GM12872 (cell line): ENCODE results near the gene PMEL.

Experiments
- TF ChIP-seq, protein P1 (sequence below): IDR thresholded peaks from 3 replicates; pipeline ENCODE4 v1.5.1; 2011; ENCODE audit warnings: low read depth, mild to moderate bottlenecking, low read length, moderate library complexity; ENCODE audit not compliant: insufficient read depth

PMEL gene

DNA sequence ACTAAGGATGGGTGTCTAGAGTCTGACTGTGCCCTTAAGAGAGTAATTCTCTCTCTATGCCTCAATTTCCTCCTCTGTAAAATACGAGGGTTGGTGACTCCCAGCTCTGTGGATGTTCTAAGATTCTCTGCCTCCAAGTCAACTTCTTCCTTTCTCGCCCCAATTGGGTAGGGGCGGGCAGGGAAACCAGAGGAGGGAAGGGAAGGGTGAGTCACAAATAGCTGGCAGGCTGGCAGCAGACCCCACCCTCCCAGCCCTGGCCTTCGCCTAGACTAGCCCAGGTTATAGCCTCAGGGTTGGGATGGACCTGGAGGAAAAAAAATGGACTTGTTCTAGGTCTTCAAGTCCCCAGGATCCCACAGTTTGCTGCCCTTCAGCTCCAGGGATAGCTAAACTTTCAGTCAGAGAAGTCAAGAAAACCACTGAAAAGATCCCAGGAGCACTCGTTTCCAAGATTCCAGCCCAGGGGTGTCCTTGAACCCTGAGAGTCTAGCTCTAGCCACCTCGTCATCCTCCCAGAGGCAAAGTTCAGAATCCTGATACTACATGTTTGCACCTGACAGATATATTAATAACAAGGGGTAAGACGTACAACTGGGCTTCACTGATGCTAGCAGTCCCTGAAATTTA lies 32.6 kb downstream of the PMEL start:
- TF ChIP-seq, protein P1, sequence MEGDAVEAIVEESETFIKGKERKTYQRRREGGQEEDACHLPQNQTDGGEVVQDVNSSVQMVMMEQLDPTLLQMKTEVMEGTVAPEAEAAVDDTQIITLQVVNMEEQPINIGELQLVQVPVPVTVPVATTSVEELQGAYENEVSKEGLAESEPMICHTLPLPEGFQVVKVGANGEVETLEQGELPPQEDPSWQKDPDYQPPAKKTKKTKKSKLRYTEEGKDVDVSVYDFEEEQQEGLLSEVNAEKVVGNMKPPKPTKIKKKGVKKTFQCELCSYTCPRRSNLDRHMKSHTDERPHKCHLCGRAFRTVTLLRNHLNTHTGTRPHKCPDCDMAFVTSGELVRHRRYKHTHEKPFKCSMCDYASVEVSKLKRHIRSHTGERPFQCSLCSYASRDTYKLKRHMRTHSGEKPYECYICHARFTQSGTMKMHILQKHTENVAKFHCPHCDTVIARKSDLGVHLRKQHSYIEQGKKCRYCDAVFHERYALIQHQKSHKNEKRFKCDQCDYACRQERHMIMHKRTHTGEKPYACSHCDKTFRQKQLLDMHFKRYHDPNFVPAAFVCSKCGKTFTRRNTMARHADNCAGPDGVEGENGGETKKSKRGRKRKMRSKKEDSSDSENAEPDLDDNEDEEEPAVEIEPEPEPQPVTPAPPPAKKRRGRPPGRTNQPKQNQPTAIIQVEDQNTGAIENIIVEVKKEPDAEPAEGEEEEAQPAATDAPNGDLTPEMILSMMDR: no peak

DNA sequence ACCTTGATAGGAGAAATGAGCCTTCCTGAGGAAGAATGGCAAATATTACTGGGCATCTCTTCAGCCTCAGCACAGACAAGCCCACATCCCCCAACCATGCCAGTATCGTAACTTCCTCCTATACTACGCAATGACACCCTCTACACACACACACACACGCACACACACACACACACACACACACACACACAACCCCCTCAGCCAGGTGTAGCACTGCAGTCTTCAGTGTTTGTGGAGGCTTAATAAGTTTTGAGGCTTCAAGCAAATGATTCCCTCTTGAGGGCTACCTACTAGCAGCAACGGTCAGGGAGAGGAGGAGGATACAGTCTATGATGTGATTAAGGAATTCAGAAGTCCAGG lies 33.3 kb downstream of the PMEL start:
- TF ChIP-seq, protein P1: no peak

DNA sequence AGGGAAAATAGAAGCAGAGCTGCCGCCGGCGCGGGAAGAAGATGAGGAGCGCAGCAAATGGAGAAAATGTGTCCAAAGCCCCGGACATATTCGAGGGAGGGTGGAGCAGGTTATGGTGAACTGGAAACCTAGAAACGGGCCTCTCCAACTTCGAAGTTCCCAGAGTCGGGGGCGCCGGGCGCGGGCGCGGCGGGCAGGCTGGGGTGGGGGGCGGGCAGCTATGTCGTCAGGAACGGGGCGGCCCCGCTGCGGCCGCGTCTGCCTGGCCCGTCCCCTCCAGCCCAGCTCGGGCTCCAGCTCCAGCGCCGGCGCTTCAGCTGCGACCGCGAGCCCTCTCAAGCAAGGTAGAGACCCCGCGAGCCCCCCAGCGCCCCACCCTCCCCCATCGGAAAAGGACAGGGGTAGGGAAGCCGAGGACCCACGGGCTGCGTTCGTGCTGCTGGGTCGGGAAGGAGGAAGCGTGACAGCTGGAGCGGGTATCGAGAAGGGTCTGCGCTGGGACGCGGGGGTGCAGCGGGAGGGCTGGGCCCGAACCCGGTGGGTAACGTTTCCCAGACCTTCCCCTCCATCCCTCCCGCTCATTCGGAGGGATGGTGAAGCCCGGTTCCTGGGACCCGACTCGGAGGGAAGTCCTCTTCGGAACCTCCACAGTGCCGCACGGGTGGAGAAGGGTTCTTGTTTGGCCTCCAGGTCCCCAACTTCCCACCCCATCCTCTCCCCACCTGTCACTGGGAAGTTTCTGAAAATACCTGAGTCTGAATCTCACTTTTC lies 33.9 kb downstream of the PMEL start:
- TF ChIP-seq, protein P1: no peak

DNA sequence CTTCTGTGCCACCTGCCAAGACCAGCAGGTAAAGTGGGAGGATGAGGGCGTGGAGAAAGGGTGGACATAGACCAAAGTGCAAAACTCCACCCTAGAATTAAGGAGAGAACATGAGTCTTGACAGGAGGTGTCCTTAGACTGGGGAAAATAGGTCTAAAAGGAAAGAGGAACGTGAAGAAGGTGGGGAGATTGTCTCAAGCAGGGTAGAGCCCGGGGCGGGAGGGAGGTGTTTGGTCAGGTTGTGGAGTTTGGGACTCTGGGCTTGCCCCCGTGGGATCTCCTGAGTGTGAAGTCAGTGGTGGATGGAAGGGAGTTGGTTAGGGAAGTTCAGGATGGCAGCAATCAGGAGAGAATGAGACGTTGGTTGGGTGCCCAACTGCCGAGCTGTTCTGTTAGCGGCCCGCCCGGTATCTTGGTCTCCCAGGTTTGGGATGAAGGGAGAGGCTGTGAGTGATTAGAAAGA lies 34.5 kb downstream of the PMEL start:
- TF ChIP-seq, protein P1: no peak

DNA sequence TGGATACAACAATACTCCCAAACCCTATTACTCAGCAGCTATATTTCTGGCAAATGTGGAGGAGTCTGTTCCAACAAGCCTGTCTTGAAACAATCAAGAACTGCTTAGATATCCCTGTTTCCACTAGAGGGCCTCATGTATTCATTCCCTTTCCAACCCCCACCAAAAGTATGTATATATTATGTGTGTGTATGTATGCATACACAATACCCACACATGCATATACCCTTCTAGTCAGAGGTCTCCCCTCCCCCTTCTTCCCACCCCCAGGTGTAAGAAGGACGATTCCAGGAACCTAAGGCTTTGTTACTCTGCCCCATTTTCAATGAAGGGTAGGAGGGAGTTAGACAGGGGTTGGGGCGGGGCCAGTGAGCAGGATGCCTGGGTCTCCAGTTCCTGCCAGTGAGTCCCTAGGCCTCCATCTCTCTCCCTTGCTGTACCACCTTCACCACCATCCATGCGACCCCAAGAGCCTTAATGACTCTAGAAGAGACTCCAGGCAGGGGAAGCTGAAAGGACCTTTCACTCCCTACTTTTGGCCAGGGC lies 35.0 kb downstream of the PMEL start, which contains the start of gene DGKA:
Gene DGKA (plus strand): TSS at position 392 of the 546 bp plus-strand sequence. CDS start 5,342 bp downstream, outside the sequence.
- TF ChIP-seq, protein P1: peak; percentile 70

DNA sequence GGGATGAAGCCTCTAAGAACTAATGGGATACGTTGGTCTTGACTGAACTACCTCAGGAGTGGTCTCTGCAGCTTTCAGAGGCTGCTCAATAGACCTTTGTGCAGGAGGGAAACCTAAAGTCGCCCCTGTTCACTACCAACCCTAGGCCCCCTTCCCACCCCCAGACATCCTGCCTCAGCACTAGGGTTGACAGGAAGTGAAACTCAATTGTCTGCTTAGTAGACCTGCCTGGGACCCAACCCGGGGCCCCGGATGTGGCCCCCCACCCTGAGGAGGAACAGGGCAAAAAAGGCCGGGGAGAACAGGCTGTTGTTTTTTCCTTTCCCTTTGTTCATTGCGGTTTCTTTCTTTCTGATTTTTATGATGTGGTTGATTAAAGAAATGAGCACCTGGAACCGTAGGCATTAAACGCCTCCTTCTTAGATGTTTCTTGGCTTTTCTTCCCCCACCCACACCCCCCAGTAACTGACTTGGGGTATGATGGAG lies 36.5 kb downstream of the PMEL start:
- TF ChIP-seq, protein P1: no peak
